ENCODE data around the gene DNAJB7. TPM values are rescaled to one million over a fixed set of nuclear protein-coding genes. Genes with fewer than 3 reads are reported as not detected.
A peak's percentile ranks its signal among the peaks of the same experiment; 100 is the strongest.

Gene DNAJB7
- total and polyA plus RNA-seq, 10 of the 15 experiments (the other 5 are each of a cell fraction or from before 2014, with no cell fraction given), result 0.03 to 0.70 (median 0.29) TPM; not detected in 6

DNA sequence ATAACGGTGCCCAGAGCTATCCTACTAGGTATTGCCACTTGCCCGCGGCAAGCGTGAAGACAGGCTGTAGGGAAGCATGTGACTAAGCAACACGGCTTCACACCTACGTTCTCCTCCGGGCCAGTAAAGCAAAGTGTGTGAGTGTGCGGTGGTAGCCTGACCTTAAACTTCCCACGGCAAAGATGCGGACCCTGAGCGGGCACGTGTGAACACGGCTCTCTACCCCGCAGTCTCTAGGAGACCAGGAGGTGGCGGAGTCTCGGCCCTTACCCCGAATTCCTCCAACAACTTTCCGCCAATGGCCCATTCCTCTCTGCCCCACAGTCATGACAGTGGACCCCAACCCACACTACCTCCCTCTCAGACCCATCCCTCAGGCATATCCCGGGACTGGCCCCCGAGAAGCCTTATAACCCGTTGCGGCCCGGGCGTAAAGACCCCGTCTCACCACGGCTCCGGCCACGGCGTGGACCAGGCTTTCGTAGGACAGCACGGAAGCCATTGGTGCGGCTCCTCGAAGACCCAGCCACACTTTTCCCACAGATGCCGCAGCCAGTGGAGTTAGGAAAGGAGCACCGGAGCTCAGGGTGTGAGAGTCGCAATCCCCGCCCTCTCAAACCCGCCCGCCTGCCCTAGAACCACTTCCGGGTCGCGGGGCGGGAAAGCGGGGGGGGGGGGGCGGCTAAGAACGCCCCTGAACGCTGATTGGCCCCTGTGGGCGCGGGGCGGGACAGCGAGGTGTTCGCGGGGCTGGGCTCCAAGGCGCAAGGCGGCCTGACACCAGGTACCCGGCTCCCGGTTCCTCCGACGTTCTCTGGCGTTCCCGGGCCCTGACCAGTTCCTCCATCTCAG is 42.9 kb downstream of the DNAJB7 start, which contains the start of gene SLC25A17 (continued):
- no peak for TF ChIP-seq CUX1 (IDR thresholded peaks at IDR 0.05; ENCODE audit: insufficient replicate concordance, low read depth, low read length)
- TF ChIP-seq JUNB (IDR thresholded peaks at IDR 0.05), result no peak
- peak; percentile 42; the same call in 1 of the 2 replicates for TF ChIP-seq MAX (IDR thresholded peaks at IDR 0.05; ENCODE audit: low read depth, low read length)
- no peak for TF ChIP-seq CEBPZ (IDR thresholded peaks at IDR 0.05; ENCODE audit: low read depth, low read length)
- TF ChIP-seq ZNF24 (IDR thresholded peaks at IDR 0.05), result no peak
- TF ChIP-seq EP300 (IDR thresholded peaks at IDR 0.05; ENCODE audit: borderline replicate concordance in 1 of 2, control insufficient read depth in 1 of 2, low read depth in 2 of 2, low read length in 2 of 2), result no peak
- TF ChIP-seq EED (IDR thresholded peaks at IDR 0.05; ENCODE audit: low read depth), result no peak
- TF ChIP-seq HDGF (IDR thresholded peaks at IDR 0.05), result 0 out of 2 replicates have a peak, but pooled peaks have one; percentile 24
- 0 out of 2 replicates have a peak, but pooled peaks have one; percentile 9 for TF ChIP-seq SMARCA5 (IDR thresholded peaks at IDR 0.05)
- 0 out of 2 replicates have a peak, but pooled peaks have one; percentile 46 for TF ChIP-seq NR2F1 (conservative IDR thresholded peaks at IDR 0.05)
- TF ChIP-seq KLF5 (IDR thresholded peaks at IDR 0.05; ENCODE audit: partially characterized antibody), result peak; percentile 18
- no peak for TF ChIP-seq PAX8 (IDR thresholded peaks at IDR 0.05)
- TF ChIP-seq ELK1 (IDR thresholded peaks at IDR 0.05; ENCODE audit: low read depth, low read length), result no peak
- no peak for TF ChIP-seq CHD1 (IDR thresholded peaks at IDR 0.05; ENCODE audit: low read depth, low read length)
- TF ChIP-seq CREM (IDR thresholded peaks at IDR 0.05; ENCODE audit: low read depth), result no peak
- no peak for TF ChIP-seq HCFC1 (IDR thresholded peaks at IDR 0.05; ENCODE audit: low read length)
- no peak; the same call in 1 of the 2 replicates for TF ChIP-seq SMC3 (IDR thresholded peaks at IDR 0.05; ENCODE audit: borderline replicate concordance, low read length)
- TF ChIP-seq TARDBP (IDR thresholded peaks at IDR 0.05; ENCODE audit: borderline replicate concordance), result no peak
- no peak for TF ChIP-seq STAT3 (IDR thresholded peaks at IDR 0.05; ENCODE audit: low read depth, low read length)
- no peak for TF ChIP-seq SUZ12 (IDR thresholded peaks at IDR 0.05; ENCODE audit: unreplicated experiment)
- no peak for TF ChIP-seq POU2F2 (IDR thresholded peaks at IDR 0.05; ENCODE audit: borderline replicate concordance, low read depth, low read length)
